Fibroblast of lung (primary cell): Measurements from ENCODE around the gene CHSY1.

Experiments used
- EZH2 ChIP-seq: IDR thresholded peaks from 2 replicates; pipeline ENCODE4 v1.5.1; 2012; ENCODE audit warnings: low read length, control low read depth, mild to moderate bottlenecking; ENCODE audit errors: missing control alignments
- TF ChIP-seq, protein P1 (sequence below), 2 donors: IDR thresholded peaks in 1 of 2; conservative IDR thresholded peaks in 1 of 2; 1 replicate in 1 of 2; 2 replicates in 1 of 2; pipeline ENCODE4 v1.5.1; 2011 to 2012; ENCODE audit warnings: low read length in 2 of 2, control low read depth in 1 of 2, inconsistent platforms in 1 of 2, low read depth in 1 of 2, mild to moderate bottlenecking in 1 of 2

GRCh38 chr15:101244036-101244781 lies 7.6 kb downstream of the CHSY1 start:
- TF ChIP-seq, protein P1, sequence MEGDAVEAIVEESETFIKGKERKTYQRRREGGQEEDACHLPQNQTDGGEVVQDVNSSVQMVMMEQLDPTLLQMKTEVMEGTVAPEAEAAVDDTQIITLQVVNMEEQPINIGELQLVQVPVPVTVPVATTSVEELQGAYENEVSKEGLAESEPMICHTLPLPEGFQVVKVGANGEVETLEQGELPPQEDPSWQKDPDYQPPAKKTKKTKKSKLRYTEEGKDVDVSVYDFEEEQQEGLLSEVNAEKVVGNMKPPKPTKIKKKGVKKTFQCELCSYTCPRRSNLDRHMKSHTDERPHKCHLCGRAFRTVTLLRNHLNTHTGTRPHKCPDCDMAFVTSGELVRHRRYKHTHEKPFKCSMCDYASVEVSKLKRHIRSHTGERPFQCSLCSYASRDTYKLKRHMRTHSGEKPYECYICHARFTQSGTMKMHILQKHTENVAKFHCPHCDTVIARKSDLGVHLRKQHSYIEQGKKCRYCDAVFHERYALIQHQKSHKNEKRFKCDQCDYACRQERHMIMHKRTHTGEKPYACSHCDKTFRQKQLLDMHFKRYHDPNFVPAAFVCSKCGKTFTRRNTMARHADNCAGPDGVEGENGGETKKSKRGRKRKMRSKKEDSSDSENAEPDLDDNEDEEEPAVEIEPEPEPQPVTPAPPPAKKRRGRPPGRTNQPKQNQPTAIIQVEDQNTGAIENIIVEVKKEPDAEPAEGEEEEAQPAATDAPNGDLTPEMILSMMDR (conservative IDR thresholded peaks at IDR 0.05 in 1 of 2, IDR thresholded peaks at IDR 0.05 in 1 of 2; ENCODE audit: low read depth in 1 of 2, low read length in 2 of 2) = no peak
- no peak for TF ChIP-seq EZH2
